ENCODE results near the gene NCKAP5L. TPM values are rescaled to one million over a fixed set of nuclear protein-coding genes. Genes with fewer than 3 reads are reported as not detected.
"Not testable (repeated sequence)": the region's sequence is repeated elsewhere in the genome, so short reads cannot be mapped to it uniquely, and the experiment has no call there.

The NCKAP5L gene
- total RNA-seq, 2 donors from 2014 or later = 17.3 to 63.1 TPM

GRCh38 chr12:49783917-49784676 lies 44.1 kb downstream of the NCKAP5L start:
- H3K4me1 ChIP-seq (replicated peaks) = no peaks in the 10 kb centered on the region
- no peak overlapping the region for H3K27ac ChIP-seq
- H3K9me3 ChIP-seq = no peaks in the 10 kb centered on the region
- 51% methylated on average over 7 of the region's 7 CpGs for WGBS
- H3K4me3 ChIP-seq = no peak overlapping the region
- no peak for DNase-seq (ENCODE audit: low spot score)
- intact Hi-C loops (cut with DNase I) = no loop called here
- H3K27me3 ChIP-seq (replicated peaks; ENCODE audit: insufficient read depth) = no peaks in the 10 kb centered on the region
- H3K36me3 ChIP-seq = no peaks in the 10 kb centered on the region
- no peak for TF ChIP-seq POLR2AphosphoS5 (IDR thresholded peaks at IDR 0.05)
- TF ChIP-seq, protein P1, sequence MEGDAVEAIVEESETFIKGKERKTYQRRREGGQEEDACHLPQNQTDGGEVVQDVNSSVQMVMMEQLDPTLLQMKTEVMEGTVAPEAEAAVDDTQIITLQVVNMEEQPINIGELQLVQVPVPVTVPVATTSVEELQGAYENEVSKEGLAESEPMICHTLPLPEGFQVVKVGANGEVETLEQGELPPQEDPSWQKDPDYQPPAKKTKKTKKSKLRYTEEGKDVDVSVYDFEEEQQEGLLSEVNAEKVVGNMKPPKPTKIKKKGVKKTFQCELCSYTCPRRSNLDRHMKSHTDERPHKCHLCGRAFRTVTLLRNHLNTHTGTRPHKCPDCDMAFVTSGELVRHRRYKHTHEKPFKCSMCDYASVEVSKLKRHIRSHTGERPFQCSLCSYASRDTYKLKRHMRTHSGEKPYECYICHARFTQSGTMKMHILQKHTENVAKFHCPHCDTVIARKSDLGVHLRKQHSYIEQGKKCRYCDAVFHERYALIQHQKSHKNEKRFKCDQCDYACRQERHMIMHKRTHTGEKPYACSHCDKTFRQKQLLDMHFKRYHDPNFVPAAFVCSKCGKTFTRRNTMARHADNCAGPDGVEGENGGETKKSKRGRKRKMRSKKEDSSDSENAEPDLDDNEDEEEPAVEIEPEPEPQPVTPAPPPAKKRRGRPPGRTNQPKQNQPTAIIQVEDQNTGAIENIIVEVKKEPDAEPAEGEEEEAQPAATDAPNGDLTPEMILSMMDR (IDR thresholded peaks at IDR 0.05) = no peak
- TF ChIP-seq POLR2A (IDR thresholded peaks at IDR 0.05) = no peak

DNA sequence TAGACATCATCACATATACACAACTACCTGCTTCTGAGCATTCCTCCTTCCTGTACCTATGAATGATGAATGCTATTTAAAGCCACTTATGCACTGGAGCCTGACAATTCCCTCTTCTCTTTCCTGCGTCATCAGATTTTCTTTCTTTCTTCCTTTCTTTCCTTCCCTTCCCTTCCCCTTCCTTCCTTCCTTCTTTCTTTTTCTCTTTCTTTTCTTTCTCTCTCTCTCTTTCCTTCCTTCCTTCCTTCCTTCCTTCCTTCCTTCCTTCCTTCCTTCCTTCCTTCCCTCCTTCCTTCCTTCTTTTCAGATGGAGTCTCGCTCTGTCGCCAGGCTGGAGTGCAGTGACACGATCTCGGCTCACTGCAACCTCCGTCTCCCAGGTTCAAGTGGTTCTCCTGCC lies 47.3 kb downstream of the NCKAP5L start:
- H3K4me3 ChIP-seq; H3K27me3 ChIP-seq (replicated peaks; ENCODE audit: insufficient read depth); H3K9me3 ChIP-seq; H3K27ac ChIP-seq; intact Hi-C loops (cut with DNase I); H3K36me3 ChIP-seq; H3K4me1 ChIP-seq (replicated peaks); DNase-seq (ENCODE audit: low spot score): not testable (repeated sequence)
- WGBS = 91% methylated on average over 6 of the region's 6 CpGs

GRCh38 chr12:49779581-49779980 lies 48.6 kb downstream of the NCKAP5L start:
- H3K27me3 ChIP-seq (replicated peaks; ENCODE audit: insufficient read depth) = no peaks in the 10 kb centered on the region
- H3K4me1 ChIP-seq (replicated peaks) = no peaks in the 10 kb centered on the region
- no peak for DNase-seq (ENCODE audit: low spot score)
- WGBS = 76% methylated on average over 2 of the region's 2 CpGs
- H3K36me3 ChIP-seq = no peaks in the 10 kb centered on the region
- no peak overlapping the region for H3K27ac ChIP-seq
- TF ChIP-seq, protein P1 (IDR thresholded peaks at IDR 0.05) = no peak
- TF ChIP-seq POLR2AphosphoS5 (IDR thresholded peaks at IDR 0.05) (no peak), POLR2A (IDR thresholded peaks at IDR 0.05) (no peak)
- intact Hi-C loops (cut with DNase I) = loop anchor here (5.0 to 10.0 kb wide), 2 partner anchors 58 to 295 kb away; no protein-coding TSS in a partner anchor
- no peaks in the 10 kb centered on the region for H3K9me3 ChIP-seq
- no peak overlapping the region for H3K4me3 ChIP-seq

- Histone ChIP-seq H3K4me3 (no peak overlapping the region), H3K27ac (no peak overlapping the region), H3K36me3 (no peaks in the 10 kb centered on the region), H3K4me1 (replicated peaks) (no peaks in the 10 kb centered on the region), H3K27me3 (replicated peaks; ENCODE audit: insufficient read depth) (no peaks in the 10 kb centered on the region), H3K9me3 (no peaks in the 10 kb centered on the region)
- intact Hi-C loops (cut with DNase I) = loop anchor here (5.0 to 10.0 kb wide), 2 partner anchors 59 to 297 kb away; no protein-coding TSS in a partner anchor
- 59% methylated on average over 19 of the region's 19 CpGs for WGBS
- TF ChIP-seq, protein P1 (IDR thresholded peaks at IDR 0.05) = peak; percentile 14 to 77 (median 62)
- TF ChIP-seq POLR2AphosphoS5 (IDR thresholded peaks at IDR 0.05) (peak; percentile 9), POLR2A (IDR thresholded peaks at IDR 0.05) (no peak)
- peak; percentile 40 for DNase-seq (ENCODE audit: low spot score)
Measured at GRCh38 chr12:49777800-49778748, 50.1 kb downstream of the NCKAP5L start.

GRCh38 chr12:49777341-49777740 lies 50.9 kb downstream of the NCKAP5L start:
- no peak for DNase-seq (ENCODE audit: low spot score)
- TF ChIP-seq, protein P1 (IDR thresholded peaks at IDR 0.05) = no peak
- TF ChIP-seq POLR2A (IDR thresholded peaks at IDR 0.05) (no peak), POLR2AphosphoS5 (IDR thresholded peaks at IDR 0.05) (no peak)
- Histone ChIP-seq H3K27me3 (replicated peaks; ENCODE audit: insufficient read depth) (no peaks in the 10 kb centered on the region), H3K4me1 (replicated peaks) (no peaks in the 10 kb centered on the region), H3K4me3 (no peak overlapping the region), H3K27ac (no peak overlapping the region), H3K36me3 (no peaks in the 10 kb centered on the region), H3K9me3 (no peaks in the 10 kb centered on the region)
- intact Hi-C loops (cut with DNase I) = loop anchor here (5.0 to 10.0 kb wide), 2 partner anchors 60 to 297 kb away; no protein-coding TSS in a partner anchor
- WGBS = 68% methylated on average over 3 of the region's 3 CpGs

Data from prostate gland (tissue), 2 donors.